Lung (tissue), 12 donors: ENCODE results near the gene CIAO2B. TPM values are rescaled to one million over a fixed set of nuclear protein-coding genes. Genes with fewer than 3 reads are reported as not detected.

ENCODE experiments used
- ATAC-seq: fragments of 200-7000 bp; cut with Tn5 transposase; one replicate; pipeline ENCODE4 v1.9.1; 2020; ENCODE audit warnings: moderate number of reproducible peaks; ENCODE audit not compliant: insufficient read depth, low FRiP score
- DNase-seq, 3 donors: peaks; one replicate each; pipeline ENCODE4 v3.0.0-alpha.2; 2013 to 2017
- H3K27ac ChIP-seq, 2 donors: one replicate each; pipeline ENCODE4 v1.5.1; 2013; ENCODE audit warnings: mild to moderate bottlenecking in 2 of 2, moderate library complexity in 2 of 2, control low read depth in 1 of 2, inconsistent platforms in 1 of 2, low read depth in 1 of 2, low read length in 1 of 2
- H3K27me3 ChIP-seq, 3 donors: one replicate each; pipeline ENCODE4 v1.5.1; 2013; ENCODE audit warnings: low read length in 2 of 3; ENCODE audit not compliant: control insufficient read depth in 3 of 3, insufficient read depth in 3 of 3
- H3K36me3 ChIP-seq, 4 donors: one replicate each; pipeline ENCODE4 v1.5.1; 2013; ENCODE audit warnings: low read length in 4 of 4, mild to moderate bottlenecking in 1 of 4, moderate library complexity in 1 of 4; ENCODE audit not compliant: control insufficient read depth in 4 of 4, insufficient read depth in 4 of 4
- H3K4me1 ChIP-seq, 5 donors: one replicate each; pipeline ENCODE4 v1.5.1; 2013; ENCODE audit warnings: low read length in 5 of 5, mild to moderate bottlenecking in 2 of 5, moderate library complexity in 1 of 5; ENCODE audit not compliant: control insufficient read depth in 5 of 5, insufficient read depth in 5 of 5
- H3K4me3 ChIP-seq: one replicate; pipeline ENCODE4 v1.5.1; 2013; ENCODE audit warnings: mild to moderate bottlenecking, control low read depth, moderate library complexity
- H3K9ac ChIP-seq, 2 donors: one replicate each; pipeline ENCODE4 v1.5.1; 2013; ENCODE audit warnings: low read length in 2 of 2, control low read depth in 1 of 2; ENCODE audit not compliant: insufficient read depth in 1 of 2
- H3K9me3 ChIP-seq, 4 donors: one replicate each; pipeline ENCODE4 v1.5.1; 2013; ENCODE audit warnings: low read length in 3 of 4, mild to moderate bottlenecking in 1 of 4, moderate library complexity in 1 of 4; ENCODE audit not compliant: control insufficient read depth in 4 of 4, insufficient read depth in 3 of 4
- WGBS, 2 donors: extraction: QIAGEN DNeasy Blood & Tissue Kit; methylation state at CpG; one replicate each; pipeline ENCODE4 v1.1.7; 2013; 5-methylcytosine and 5-hydroxymethylcytosine counted together
- polyA plus RNA-seq, 2 donors: library from polyadenylated mRNA; stranded (reverse); fragments of 200-250 nt; gene quantifications; one replicate each; pipeline ENCODE4 v1.2.1, GENCODE V29; 2013
- total RNA-seq, 2 donors: library from RNA; depleted of rRNA in 1 of 2; stranded (reverse); fragments of >200 nt in 1 of 2; gene quantifications; one replicate each; pipeline ENCODE4 v1.2.1, GENCODE V29; 2014 to 2021
- TF ChIP-seq, protein P1 (sequence below): IDR thresholded peaks from 2 replicates; pipeline ENCODE4 v1.5.1; 2012; ENCODE audit warnings: mild to moderate bottlenecking; ENCODE audit errors: control extremely low read depth, extremely low read depth
- donor health status: control.
- donor health status: control.
- donor health status: Bipolar disorder and iron deficiency.
- donor health status: healthy.
- donor health status: DM: yes; HTN: yes; CAD: no.

The CIAO2B gene
- total and polyA plus RNA-seq, 4 donors: 48.8 to 257 (median 159) TPM

DNA sequence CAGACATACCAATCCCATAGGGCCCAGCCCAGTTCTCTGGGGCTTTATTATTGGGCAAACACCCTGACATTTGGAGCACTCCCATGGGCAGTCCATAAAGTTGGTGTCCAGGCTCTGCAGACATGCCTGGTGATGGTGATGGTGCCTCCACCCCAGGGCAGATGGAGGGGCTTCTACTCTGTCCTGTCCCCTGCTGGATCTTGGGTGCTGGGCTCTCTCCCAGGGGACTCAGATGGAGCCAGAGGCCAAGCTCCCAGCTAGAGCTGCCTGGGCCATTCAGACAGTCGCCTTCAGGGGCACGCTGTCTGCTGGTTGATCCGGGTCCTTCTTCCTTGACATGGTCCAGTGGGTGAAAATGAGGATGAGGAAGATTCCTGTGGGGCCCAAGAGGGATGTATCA lies 26.1 kb downstream of the CIAO2B start:
- H3K4me3 ChIP-seq: no peak overlapping the region
- 90 to 92% methylated on average over 3 of the region's 3 CpGs for WGBS, 2 donors
- H3K9ac ChIP-seq: no peak overlapping the region
- TF ChIP-seq, protein P1, sequence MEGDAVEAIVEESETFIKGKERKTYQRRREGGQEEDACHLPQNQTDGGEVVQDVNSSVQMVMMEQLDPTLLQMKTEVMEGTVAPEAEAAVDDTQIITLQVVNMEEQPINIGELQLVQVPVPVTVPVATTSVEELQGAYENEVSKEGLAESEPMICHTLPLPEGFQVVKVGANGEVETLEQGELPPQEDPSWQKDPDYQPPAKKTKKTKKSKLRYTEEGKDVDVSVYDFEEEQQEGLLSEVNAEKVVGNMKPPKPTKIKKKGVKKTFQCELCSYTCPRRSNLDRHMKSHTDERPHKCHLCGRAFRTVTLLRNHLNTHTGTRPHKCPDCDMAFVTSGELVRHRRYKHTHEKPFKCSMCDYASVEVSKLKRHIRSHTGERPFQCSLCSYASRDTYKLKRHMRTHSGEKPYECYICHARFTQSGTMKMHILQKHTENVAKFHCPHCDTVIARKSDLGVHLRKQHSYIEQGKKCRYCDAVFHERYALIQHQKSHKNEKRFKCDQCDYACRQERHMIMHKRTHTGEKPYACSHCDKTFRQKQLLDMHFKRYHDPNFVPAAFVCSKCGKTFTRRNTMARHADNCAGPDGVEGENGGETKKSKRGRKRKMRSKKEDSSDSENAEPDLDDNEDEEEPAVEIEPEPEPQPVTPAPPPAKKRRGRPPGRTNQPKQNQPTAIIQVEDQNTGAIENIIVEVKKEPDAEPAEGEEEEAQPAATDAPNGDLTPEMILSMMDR: no peak
- H3K27me3 ChIP-seq: no peaks in the 10 kb centered on the region
- ATAC-seq (no peak), DNase-seq (no peak)
- H3K27ac ChIP-seq: no peak overlapping the region
- H3K4me1 ChIP-seq: peaks cover 7 to 32% (median 21%) of the 10 kb centered on the region in 5 donors
- no peaks in the 10 kb centered on the region for H3K36me3 ChIP-seq
- no peaks in the 10 kb centered on the region for H3K9me3 ChIP-seq

GRCh38 chr16:66906916-66907836 lies 27.0 kb downstream of the CIAO2B start:
- no peaks in the 10 kb centered on the region for H3K36me3 ChIP-seq
- TF ChIP-seq, protein P1: no peak
- 72 to 85% methylated on average over 7 of the region's 7 CpGs for WGBS, 2 donors
- H3K9ac ChIP-seq: no peak overlapping the region
- no peak for DNase-seq
- ATAC-seq: no peak
- peaks cover 7 to 39% (median 21%) of the 10 kb centered on the region in 5 donors for H3K4me1 ChIP-seq
- no peak overlapping the region for H3K4me3 ChIP-seq
- H3K27me3 ChIP-seq: no peaks in the 10 kb centered on the region
- no peaks in the 10 kb centered on the region for H3K9me3 ChIP-seq
- peak overlapping the region in 1 of 2 donors; percentile 34 for H3K27ac ChIP-seq

GRCh38 chr16:66905633-66906539 lies 28.3 kb downstream of the CIAO2B start:
- ATAC-seq: no peak
- 75 to 79% methylated on average over 11 of the region's 11 CpGs for WGBS, 2 donors

More at GRCh38 chr16:66905633-66906539, 28.3 kb downstream of the CIAO2B start:
- no peaks in the 10 kb centered on the region for H3K9me3 ChIP-seq
- no peak overlapping the region for H3K4me3 ChIP-seq
- H3K9ac ChIP-seq: no peak overlapping the region
- peak; percentile 69 to 81 (median 77) for DNase-seq
- TF ChIP-seq, protein P1: no peak
- peaks cover 7 to 49% (median 21%) of the 10 kb centered on the region in 5 donors for H3K4me1 ChIP-seq
- no peaks in the 10 kb centered on the region for H3K27me3 ChIP-seq
- H3K36me3 ChIP-seq: no peaks in the 10 kb centered on the region
- peak overlapping the region in 1 of 2 donors; percentile 91 for H3K27ac ChIP-seq
